GM19467 (cell line): ENCODE results near the gene TNIP2.
"Not testable (repeated sequence)": the region's sequence is repeated elsewhere in the genome, so short reads cannot be mapped to it uniquely, and the experiment has no call there.

Source experiments
- ATAC-seq: cut with Tn5 transposase; IDR thresholded peaks from one replicate; pipeline ENCODE4 v1.9.1; 2021; ENCODE audit warnings: mild to moderate bottlenecking, moderate library complexity; ENCODE audit not compliant: unreplicated experiment

TNIP2 gene

GRCh38 chr4:2771264-2771663, 15.1 kb upstream of the TNIP2 start:
- ATAC-seq, result no peak

- no peak for ATAC-seq
Observed at GRCh38 chr4:2768921-2769336, 12.8 kb upstream of the TNIP2 start.

GRCh38 chr4:2768124-2768523, 12.0 kb upstream of the TNIP2 start:
- no peak for ATAC-seq

GRCh38 chr4:2767705-2768074, 11.6 kb upstream of the TNIP2 start:
- ATAC-seq, result no peak

GRCh38 chr4:2767046-2767704, 11.0 kb upstream of the TNIP2 start:
- ATAC-seq, result no peak

- ATAC-seq, result no peak
Observed at GRCh38 chr4:2765832-2766526, 9.8 kb upstream of the TNIP2 start.

- no peak for ATAC-seq
Observed at GRCh38 chr4:2763511-2763967, 7.4 kb upstream of the TNIP2 start.

- not testable (repeated sequence) for ATAC-seq
Observed at GRCh38 chr4:2762486-2763370, 6.6 kb upstream of the TNIP2 start.

- ATAC-seq, result no peak
Observed at GRCh38 chr4:2762048-2762447, 5.9 kb upstream of the TNIP2 start.

- ATAC-seq, result no peak
Observed at GRCh38 chr4:2761035-2761923, 5.1 kb upstream of the TNIP2 start.

GRCh38 chr4:2757426-2757825, 1.3 kb upstream of the TNIP2 start:
- ATAC-seq, result no peak

GRCh38 chr4:2756691-2757350, 685 bp upstream of the TNIP2 start:
- no peak for ATAC-seq

- no peak for ATAC-seq
Observed at GRCh38 chr4:2754848-2755819, 1.0 kb downstream of the TNIP2 start.

GRCh38 chr4:2753436-2753835, 2.7 kb downstream of the TNIP2 start:
- no peak for ATAC-seq

- no peak for ATAC-seq
Observed at GRCh38 chr4:2750719-2751605, 5.2 kb downstream of the TNIP2 start.

- no peak for ATAC-seq
Observed at GRCh38 chr4:2746891-2747695, 9.0 kb downstream of the TNIP2 start.
